Tibial artery (tissue), 4 donors: ENCODE measurements around the gene SNTG2.

Experiments
- DNase-seq, 2 donors: peaks; one replicate each; pipeline ENCODE4 v3.0.0-alpha.2; 2019
- H3K27ac ChIP-seq, 2 donors: fragments of 200-600 bp; sonication (generic) in 1 of 2; 1 replicate in 1 of 2; 2 replicates in 1 of 2; pipeline ENCODE4 v1.5.1; 2018 to 2019; ENCODE audit warnings: mild to moderate bottlenecking in 1 of 2
- H3K27me3 ChIP-seq, 2 donors: fragments of 200-600 bp; sonication (generic) in 1 of 2; one replicate each; pipeline versions ENCODE4 v1.5.1 to v1.6.0; 2016 to 2019
- H3K36me3 ChIP-seq, 3 donors: fragments of 200-600 bp; sonication (generic) in 2 of 3; one replicate each; pipeline ENCODE4 v1.5.1; 2016 to 2019; ENCODE audit warnings: mild to moderate bottlenecking in 2 of 3
- H3K4me1 ChIP-seq, 4 donors: fragments of 200-600 bp; sonication (generic) in 2 of 4; 1 replicate in 3 of 4; 2 replicates in 1 of 4; pipeline ENCODE4 v1.5.1; 2016 to 2019
- H3K4me3 ChIP-seq, 2 donors: fragments of 200-600 bp; sonication (generic) in 1 of 2; 1 replicate in 1 of 2; 2 replicates in 1 of 2; pipeline ENCODE4 v1.5.1; 2018 to 2019; ENCODE audit warnings: mild to moderate bottlenecking in 2 of 2
- H3K9me3 ChIP-seq, 3 donors: fragments of 200-600 bp; sonication (generic) in 1 of 3; one replicate each; pipeline ENCODE4 v1.5.1; 2016 to 2019
- CTCF ChIP-seq, 2 experiments: fragments of 200-600 bp in 1 of 2; fragments of 450-650 bp in 1 of 2; IDR thresholded peaks; one replicate each; pipeline ENCODE4 v1.5.1; 2017 to 2019; ENCODE audit warnings: antibody characterized with exemption in 2 of 2, mild to moderate bottlenecking in 1 of 2, moderate library complexity in 1 of 2
- intact Hi-C: fragments of 100-400 bp; cut with DNase I; formaldehyde crosslinking; loops from one replicate; pipeline ENCODE4 v1.15.0; 2023; ENCODE audit warnings: low total_unique reads

SNTG2 gene

GRCh38 chr2:1369905-1370304, 419.3 kb downstream of the SNTG2 start:
- H3K4me1 ChIP-seq = peaks cover 0 to 5% (median 0%) of the 10 kb centered on the region in 4 donors
- intact Hi-C loops = no loop called here
- no peak for TF ChIP-seq CTCF (IDR thresholded peaks at IDR 0.05)
- DNase-seq = no peak
- H3K36me3 ChIP-seq = no peaks in the 10 kb centered on the region
- H3K9me3 ChIP-seq = no peaks in the 10 kb centered on the region
- H3K4me3 ChIP-seq = no peak overlapping the region
- no peak overlapping the region for H3K27ac ChIP-seq
- no peaks in the 10 kb centered on the region for H3K27me3 ChIP-seq

- no peak for DNase-seq
- no peaks in the 10 kb centered on the region for H3K27me3 ChIP-seq
These were observed 419.8 kb downstream of the SNTG2 start for GRCh38 chr2:1370461-1370860.

GRCh38 chr2:1371082-1371481, 420.4 kb downstream of the SNTG2 start:
- intact Hi-C loops = no loop called here
- H3K27me3 ChIP-seq = peaks cover 0 to 3% of the 10 kb centered on the region in 2 donors
- no peak overlapping the region for H3K27ac ChIP-seq
- H3K4me3 ChIP-seq = no peak overlapping the region
- H3K36me3 ChIP-seq = no peaks in the 10 kb centered on the region
- H3K4me1 ChIP-seq = peaks cover 0 to 5% (median 0%) of the 10 kb centered on the region in 4 donors
- no peak for TF ChIP-seq CTCF (IDR thresholded peaks at IDR 0.05)
- no peaks in the 10 kb centered on the region for H3K9me3 ChIP-seq
- DNase-seq = no peak

More at GRCh38 chr2:1370461-1370860, 419.8 kb downstream of the SNTG2 start:
- intact Hi-C loops = no loop called here
- H3K4me1 ChIP-seq = peaks cover 0 to 5% (median 0%) of the 10 kb centered on the region in 4 donors
- TF ChIP-seq CTCF (IDR thresholded peaks at IDR 0.05) = no peak
- no peak overlapping the region for H3K4me3 ChIP-seq
- no peaks in the 10 kb centered on the region for H3K9me3 ChIP-seq
- H3K36me3 ChIP-seq = no peaks in the 10 kb centered on the region
- H3K27ac ChIP-seq = no peak overlapping the region

- TF ChIP-seq CTCF (IDR thresholded peaks at IDR 0.05) = no peak
- Histone ChIP-seq H3K36me3 (no peaks in the 10 kb centered on the region), H3K4me3 (no peak overlapping the region), H3K27me3 (peaks cover 0 to 3% of the 10 kb centered on the region in 2 donors), H3K4me1 (no peaks in the 10 kb centered on the region), H3K9me3 (no peaks in the 10 kb centered on the region), H3K27ac (no peak overlapping the region)
- intact Hi-C loops = no loop called here
- no peak for DNase-seq
These were observed 423.2 kb downstream of the SNTG2 start for GRCh38 chr2:1373830-1374229.

GRCh38 chr2:1374287-1374686, 423.6 kb downstream of the SNTG2 start:
- no peak for DNase-seq
- H3K4me1 ChIP-seq = no peaks in the 10 kb centered on the region
- TF ChIP-seq CTCF (IDR thresholded peaks at IDR 0.05) = no peak
- no peaks in the 10 kb centered on the region for H3K36me3 ChIP-seq
- peaks cover 0 to 3% of the 10 kb centered on the region in 2 donors for H3K27me3 ChIP-seq
- no peak overlapping the region for H3K27ac ChIP-seq
- H3K4me3 ChIP-seq = no peak overlapping the region
- H3K9me3 ChIP-seq = no peaks in the 10 kb centered on the region
- intact Hi-C loops = no loop called here

- H3K9me3 ChIP-seq = no peaks in the 10 kb centered on the region
- no peak for TF ChIP-seq CTCF (IDR thresholded peaks at IDR 0.05)
- intact Hi-C loops = no loop called here
- peaks cover 0 to 3% of the 10 kb centered on the region in 2 donors for H3K27me3 ChIP-seq
- H3K27ac ChIP-seq = no peak overlapping the region
- H3K4me3 ChIP-seq = no peak overlapping the region
- H3K36me3 ChIP-seq = no peaks in the 10 kb centered on the region
- DNase-seq = no peak
- H3K4me1 ChIP-seq = no peaks in the 10 kb centered on the region
These were observed 425.1 kb downstream of the SNTG2 start for GRCh38 chr2:1375794-1376193.
